ENCODE results near the gene IQCM.

DNA sequence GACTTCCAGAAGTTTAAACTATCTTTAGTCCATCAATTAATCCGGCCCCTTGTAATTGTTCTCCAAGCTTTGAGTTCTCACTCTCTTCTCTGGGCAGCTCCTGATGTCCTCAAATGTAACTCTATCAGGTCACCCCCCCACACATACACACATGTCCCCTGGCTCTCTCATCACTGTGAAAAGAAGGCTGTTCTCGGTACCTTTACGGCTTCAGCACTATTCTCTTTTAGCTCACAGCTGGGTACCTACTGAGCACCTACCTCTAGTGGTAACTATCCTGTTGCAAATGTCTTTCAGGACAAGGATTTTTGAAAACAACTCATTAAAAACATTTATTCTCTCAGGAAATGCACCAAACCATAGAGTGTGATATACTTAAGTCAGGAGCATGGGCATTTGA is 115.4 kb downstream of the IQCM start:
- TF ChIP-seq POLR2A (IDR thresholded peaks at IDR 0.05) (no peak), POLR2AphosphoS5 (IDR thresholded peaks at IDR 0.05) (no peak)
- TF ChIP-seq, protein P1, sequence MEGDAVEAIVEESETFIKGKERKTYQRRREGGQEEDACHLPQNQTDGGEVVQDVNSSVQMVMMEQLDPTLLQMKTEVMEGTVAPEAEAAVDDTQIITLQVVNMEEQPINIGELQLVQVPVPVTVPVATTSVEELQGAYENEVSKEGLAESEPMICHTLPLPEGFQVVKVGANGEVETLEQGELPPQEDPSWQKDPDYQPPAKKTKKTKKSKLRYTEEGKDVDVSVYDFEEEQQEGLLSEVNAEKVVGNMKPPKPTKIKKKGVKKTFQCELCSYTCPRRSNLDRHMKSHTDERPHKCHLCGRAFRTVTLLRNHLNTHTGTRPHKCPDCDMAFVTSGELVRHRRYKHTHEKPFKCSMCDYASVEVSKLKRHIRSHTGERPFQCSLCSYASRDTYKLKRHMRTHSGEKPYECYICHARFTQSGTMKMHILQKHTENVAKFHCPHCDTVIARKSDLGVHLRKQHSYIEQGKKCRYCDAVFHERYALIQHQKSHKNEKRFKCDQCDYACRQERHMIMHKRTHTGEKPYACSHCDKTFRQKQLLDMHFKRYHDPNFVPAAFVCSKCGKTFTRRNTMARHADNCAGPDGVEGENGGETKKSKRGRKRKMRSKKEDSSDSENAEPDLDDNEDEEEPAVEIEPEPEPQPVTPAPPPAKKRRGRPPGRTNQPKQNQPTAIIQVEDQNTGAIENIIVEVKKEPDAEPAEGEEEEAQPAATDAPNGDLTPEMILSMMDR (IDR thresholded peaks at IDR 0.05), result no peak

Measured in breast epithelium (tissue), 3 donors.